Measurements from ENCODE around the gene PRDM7. TPM values are rescaled to one million over a fixed set of nuclear protein-coding genes. Genes with fewer than 3 reads are reported as not detected.
A peak's percentile ranks its signal among the peaks of the same experiment; 100 is the strongest.
"Not testable (repeated sequence)": the region's sequence is repeated elsewhere in the genome, so short reads cannot be mapped to it uniquely, and the experiment has no call there.

Gene PRDM7
- total and polyA plus RNA-seq, 2 of the 8 experiments (the other 6 are each of a cell fraction or from before 2014, with no cell fraction given): 0.02 TPM; not detected in 1

GRCh38 chr16:90097010-90097684, 20.0 kb upstream of the PRDM7 start:
- H3K36me3 ChIP-seq (ENCODE audit: control insufficient read depth in 2 of 4, insufficient read depth in 4 of 4, low read length in 3 of 4); H4K8ac ChIP-seq (ENCODE audit: extremely low read depth, insufficient read depth, low read length): not testable (repeated sequence)
- WGBS, 2 experiments (ENCODE audit: extremely low coverage in 1 of 2, insufficient coverage in 1 of 2, insufficient read length in 1 of 2, insufficient replicate concordance in 2 of 2, low coverage in 1 of 2, low lambda C conversion rate in 2 of 2, missing lambda C conversion rate in 1 of 2): 77% methylated on average over 9 of the region's 9 CpGs; no CpG with 5 or more reads in 1 of the 2 experiments

More at GRCh38 chr16:90097010-90097684, 20.0 kb upstream of the PRDM7 start:
- H2BK12ac ChIP-seq (ENCODE audit: low read depth, low read length); H3K14ac ChIP-seq (ENCODE audit: insufficient read length); H4K91ac ChIP-seq (replicated peaks; ENCODE audit: insufficient read length, low read length); H3K27ac ChIP-seq (ENCODE audit: low read depth, low read length); H2BK15ac ChIP-seq (ENCODE audit: low read length); H3K79me2 ChIP-seq (ENCODE audit: control insufficient read depth in 1 of 2, insufficient read depth in 2 of 2, low read length in 2 of 2); POLR2A ChIA-PET (ENCODE audit: partially characterized antibody); H2AFZ ChIP-seq (ENCODE audit: low read length); H3K79me1 ChIP-seq (ENCODE audit: low read depth, low read length); H3K27me3 ChIP-seq (replicated peaks in 1 of 4; ENCODE audit: control insufficient read depth in 3 of 4, extremely low read depth in 1 of 4, insufficient read depth in 3 of 4, low read length in 3 of 4); H3K23ac ChIP-seq (ENCODE audit: insufficient read length); H3K18ac ChIP-seq (ENCODE audit: extremely low read depth, low read length); H3K4me1 ChIP-seq (replicated peaks in 1 of 4; ENCODE audit: control insufficient read depth in 3 of 4, insufficient read depth in 4 of 4, low read length in 3 of 4); H3K9ac ChIP-seq (replicated peaks in 1 of 4; ENCODE audit: extremely low read depth in 1 of 4, low read depth in 3 of 4, low read length in 3 of 4); H3K56ac ChIP-seq (replicated peaks; ENCODE audit: insufficient read length, low read depth, low read length); H2BK20ac ChIP-seq (ENCODE audit: low read length); H2BK120ac ChIP-seq (replicated peaks; ENCODE audit: low read depth, low read length); H4K5ac ChIP-seq (ENCODE audit: insufficient read length, low read depth, low read length); H3K23me2 ChIP-seq (ENCODE audit: low read depth, low read length); H4K20me1 ChIP-seq (replicated peaks in 1 of 2; ENCODE audit: control insufficient read depth in 1 of 2, insufficient read depth in 2 of 2, low read length in 2 of 2); FAIRE-seq; CTCF ChIA-PET (ENCODE audit: partially characterized antibody); H2BK5ac ChIP-seq (ENCODE audit: low read depth, low read length); H3K4me2 ChIP-seq (ENCODE audit: insufficient read depth in 1 of 2, low read depth in 2 of 2, low read length in 2 of 2); H3K4me3 ChIP-seq (ENCODE audit: extremely low read depth in 1 of 4, insufficient read depth in 2 of 4, low read depth in 3 of 4, low read length in 4 of 4); H2AK5ac ChIP-seq (ENCODE audit: low read depth, low read length); DNase-seq (ENCODE audit: low read depth in 1 of 2, low spot score in 2 of 2); H3K4ac ChIP-seq (replicated peaks; ENCODE audit: insufficient read length, low read depth, low read length): not testable (repeated sequence)
- peaks cover 0 to 16% of the 10 kb centered on the region in 2 experiments; a peak in 2 of 4 replicates for H3K9me3 ChIP-seq (ENCODE audit: insufficient read depth in 2 of 2, low read depth in 1 of 2, low read length in 1 of 2)
- peak in 1 of 2 experiments; percentile 11; a peak in 1 of 4 replicates for TF ChIP-seq RAD21 (IDR thresholded peaks at IDR 0.05 in 1 of 2, conservative IDR thresholded peaks at IDR 0.05 in 1 of 2; ENCODE audit: low read depth in 2 of 2, low read length in 2 of 2)
- peak in 1 of 3 experiments; percentile 13; a peak in 1 of 4 replicates for TF ChIP-seq CTCF (IDR thresholded peaks at IDR 0.05; ENCODE audit: control extremely low read depth in 1 of 3, insufficient read depth in 1 of 3, low read depth in 1 of 3, low read length in 3 of 3)

Data from H1 (cell line).